ENCODE measurements around the gene TCERG1L.

TCERG1L gene

DNA sequence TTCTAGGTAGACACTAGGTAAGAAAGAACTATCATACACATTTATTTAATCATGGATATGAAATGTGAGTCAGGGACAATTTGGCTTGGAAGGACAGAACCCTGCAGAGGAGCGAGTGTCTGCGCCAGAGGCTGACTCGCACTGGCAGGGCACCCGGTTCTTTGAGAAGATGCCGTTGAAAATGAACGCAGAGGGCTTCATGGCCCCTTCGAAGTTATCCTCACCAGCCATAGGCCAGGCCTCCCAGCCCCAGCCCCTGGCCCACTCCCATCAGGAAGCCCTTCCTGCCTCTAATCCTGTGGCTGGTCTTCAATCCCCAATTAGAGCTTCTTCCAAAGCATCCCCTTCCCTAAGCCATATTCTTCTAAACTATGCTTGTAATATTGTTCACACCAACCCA, 239.8 kb downstream of the TCERG1L start:
- no peak for DNase-seq (ENCODE audit: low read depth in 2 of 2)

- DNase-seq (ENCODE audit: low read depth in 2 of 2) = no peak
Observed at GRCh38 chr10:131070856-131071255, 240.7 kb downstream of the TCERG1L start.

DNA sequence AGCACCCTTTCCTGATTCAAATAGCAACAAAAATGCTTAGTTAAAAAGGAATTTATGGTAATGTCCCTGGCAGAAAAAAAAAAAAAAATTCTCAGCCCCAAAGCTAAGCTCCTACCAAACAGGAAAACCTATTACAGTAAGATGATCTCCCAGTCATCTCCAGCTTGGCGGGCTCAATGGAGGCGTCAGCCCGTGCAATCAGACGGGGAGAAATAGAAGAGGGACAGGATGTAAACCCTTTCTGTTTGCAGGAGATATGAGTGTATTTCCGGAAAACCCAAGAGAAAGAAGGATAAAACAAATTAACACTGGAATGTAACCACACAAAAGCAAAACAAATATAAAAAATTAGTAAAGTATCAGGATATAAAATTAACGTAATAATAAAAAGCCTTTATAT, 242.8 kb downstream of the TCERG1L start:
- no peak for DNase-seq (ENCODE audit: low read depth in 2 of 2)

DNA sequence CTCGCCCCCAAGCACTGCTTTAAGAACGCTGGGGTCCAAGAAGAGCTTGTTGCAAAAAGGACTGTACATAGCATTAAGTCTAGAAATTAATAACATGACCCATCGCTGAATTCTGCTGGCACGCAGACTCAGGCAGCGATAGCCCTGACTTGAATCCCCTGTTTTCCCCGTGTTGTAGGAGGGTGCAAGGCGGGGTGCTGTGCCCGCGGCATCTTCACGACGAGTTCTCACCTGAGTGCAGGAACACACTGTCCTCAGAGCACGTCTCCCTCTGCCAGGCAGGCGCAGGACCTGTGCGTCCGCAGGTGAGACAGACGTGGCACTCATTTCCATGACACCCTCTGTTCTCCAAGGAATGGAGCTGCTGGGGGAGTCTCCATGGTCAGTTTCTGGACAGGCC, 243.2 kb downstream of the TCERG1L start:
- no peak for DNase-seq (ENCODE audit: low read depth in 2 of 2)

- no peak for DNase-seq (ENCODE audit: low read depth in 2 of 2)
Observed at GRCh38 chr10:131067690-131068089, 243.8 kb downstream of the TCERG1L start.

DNA sequence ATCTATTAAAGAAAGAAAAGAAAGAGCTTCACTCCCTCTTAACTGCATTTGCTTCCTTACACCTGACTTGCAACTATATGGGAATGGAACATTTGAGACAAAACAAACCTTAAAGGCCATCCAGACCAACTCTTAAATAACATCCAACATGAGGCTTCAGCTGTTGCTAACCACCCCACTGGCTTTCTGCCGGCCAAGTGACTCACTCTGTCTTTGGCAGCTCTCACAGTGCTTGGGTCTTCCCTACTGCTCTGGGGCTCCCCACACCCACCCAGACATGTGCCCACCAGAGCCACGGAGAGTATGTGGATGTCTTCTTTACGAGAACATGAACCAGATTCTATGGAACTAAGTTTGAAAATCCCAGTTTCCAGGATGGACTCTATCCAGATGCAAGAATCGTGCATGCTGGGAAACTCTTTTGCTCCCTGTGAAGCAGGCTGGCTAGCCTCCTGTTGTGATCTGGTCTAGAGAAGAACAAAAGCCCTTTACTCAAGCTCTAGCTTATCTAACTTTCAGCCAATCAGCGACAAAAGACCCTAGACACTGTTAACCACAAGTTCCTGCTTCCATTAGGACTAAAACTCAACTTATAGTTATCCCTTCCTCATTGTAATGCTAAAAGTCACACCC, 245.7 kb downstream of the TCERG1L start:
- no peak for DNase-seq (ENCODE audit: low read depth in 2 of 2)

GRCh38 chr10:131063311-131063710, 248.2 kb downstream of the TCERG1L start:
- DNase-seq (ENCODE audit: low read depth in 2 of 2) = no peak

DNA sequence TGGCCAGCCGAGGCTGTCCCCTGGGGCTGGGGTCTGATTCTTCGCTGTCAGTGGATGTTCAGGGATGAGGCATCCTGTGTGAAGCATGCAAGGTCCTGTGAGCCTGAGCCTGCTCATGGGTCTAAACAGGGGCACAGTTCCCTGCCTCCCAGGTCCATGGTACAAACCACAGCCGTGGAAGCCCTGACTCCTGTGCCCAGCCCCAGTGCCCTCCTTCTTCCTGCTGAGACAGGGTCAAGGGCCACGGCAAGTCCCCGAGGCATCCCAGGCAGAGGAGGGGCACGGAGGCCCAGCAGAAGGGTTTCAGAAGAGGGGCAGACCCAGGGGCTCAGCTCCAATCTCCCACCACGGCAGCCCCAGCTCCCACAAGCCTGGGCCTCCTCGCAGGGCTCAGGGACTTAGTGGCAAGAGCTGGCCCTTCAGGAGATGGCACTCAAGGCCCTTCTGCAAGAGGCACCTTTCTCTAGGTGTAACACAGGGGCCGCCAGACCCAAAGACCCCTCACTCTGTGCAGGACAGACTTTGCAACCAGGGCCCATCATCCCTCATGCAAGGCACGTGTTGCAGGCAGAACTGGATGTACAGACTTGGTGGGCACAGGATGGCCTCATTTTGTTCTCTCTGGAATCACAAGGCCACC, 248.8 kb downstream of the TCERG1L start:
- no peak for DNase-seq (ENCODE audit: low read depth in 2 of 2)

DNA sequence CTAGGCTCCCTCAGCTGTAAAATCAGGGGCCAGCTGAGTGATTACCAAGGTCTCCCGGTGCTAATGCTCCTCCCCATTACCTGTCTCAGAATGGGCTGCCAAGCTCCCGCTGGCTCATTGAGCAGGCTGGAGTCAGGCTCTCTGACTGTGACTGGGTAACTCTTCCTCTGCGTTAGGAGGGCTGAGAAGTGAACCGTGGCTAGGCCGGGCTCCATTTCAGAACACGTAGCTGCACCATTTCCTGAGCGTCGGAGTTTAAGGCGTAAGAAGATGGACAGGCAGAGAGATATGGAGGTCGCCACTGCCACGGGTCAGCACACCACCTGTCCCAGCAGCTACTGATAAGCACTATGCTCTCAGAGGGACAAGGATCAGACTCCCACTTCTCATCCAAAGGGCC, 250.3 kb downstream of the TCERG1L start:
- DNase-seq (ENCODE audit: low read depth in 2 of 2) = no peak

GRCh38 chr10:131059881-131060280, 251.6 kb downstream of the TCERG1L start:
- DNase-seq (ENCODE audit: low read depth in 2 of 2) = no peak

- DNase-seq (ENCODE audit: low read depth in 2 of 2) = no peak
Observed at GRCh38 chr10:131058799-131059198, 252.7 kb downstream of the TCERG1L start.

DNA sequence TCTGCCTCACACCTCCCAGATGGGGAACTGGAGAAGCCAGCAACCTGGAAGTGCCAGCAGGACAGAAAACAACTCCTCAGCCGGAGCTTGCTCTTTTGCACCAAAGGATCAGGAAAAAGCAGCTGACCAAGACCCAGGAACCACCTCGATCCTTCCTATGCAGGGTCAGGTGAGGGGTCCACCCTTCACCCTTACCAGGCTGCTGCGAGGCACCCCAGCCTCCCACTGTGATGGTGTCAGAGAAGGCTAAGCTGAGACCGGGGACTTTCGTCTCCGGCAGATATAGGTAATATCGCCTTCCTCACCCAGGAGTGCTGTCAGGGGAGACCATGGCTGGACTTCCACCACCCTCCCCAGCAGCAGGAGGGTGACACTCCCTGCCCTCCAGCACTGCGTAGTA, 254.7 kb downstream of the TCERG1L start:
- no peak for DNase-seq (ENCODE audit: low read depth in 2 of 2)

GRCh38 chr10:131056091-131056579, 255.4 kb downstream of the TCERG1L start:
- no peak for DNase-seq (ENCODE audit: low read depth in 2 of 2)

GRCh38 chr10:131055437-131055836, 256.1 kb downstream of the TCERG1L start:
- DNase-seq (ENCODE audit: low read depth in 2 of 2) = no peak

GRCh38 chr10:131053192-131053591, 258.3 kb downstream of the TCERG1L start:
- DNase-seq (ENCODE audit: low read depth in 2 of 2) = no peak

GRCh38 chr10:131050162-131050766, 261.3 kb downstream of the TCERG1L start:
- no peak for DNase-seq (ENCODE audit: low read depth in 2 of 2)

- no peak for DNase-seq (ENCODE audit: low read depth in 2 of 2)
Observed at GRCh38 chr10:131049016-131049415, 262.5 kb downstream of the TCERG1L start.

DNA sequence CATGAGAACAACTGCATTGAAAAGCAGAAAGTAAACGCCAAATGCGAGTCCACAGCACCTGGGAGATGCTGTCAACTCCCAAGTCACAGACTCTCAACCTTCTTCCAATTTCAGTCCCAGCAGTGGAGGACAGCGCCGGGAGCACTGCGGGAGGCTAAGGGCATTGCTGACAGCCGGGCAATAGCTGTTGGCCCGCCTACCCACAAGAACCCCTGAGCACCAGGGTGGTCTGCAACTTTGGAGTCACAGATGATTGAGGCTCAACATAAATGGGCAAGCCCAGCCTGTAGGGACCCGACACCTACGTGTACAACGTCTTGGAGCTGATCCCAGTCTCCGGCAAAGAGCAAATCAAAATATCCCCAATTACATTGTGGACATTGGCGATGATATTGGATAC, 262.9 kb downstream of the TCERG1L start:
- DNase-seq (ENCODE audit: low read depth in 2 of 2) = no peak

GRCh38 chr10:131047501-131047900, 264.0 kb downstream of the TCERG1L start:
- DNase-seq (ENCODE audit: low read depth in 2 of 2) = no peak

- no peak for DNase-seq (ENCODE audit: low read depth in 2 of 2)
Observed at GRCh38 chr10:131046194-131046593, 265.3 kb downstream of the TCERG1L start.

GRCh38 chr10:131044379-131045111, 267.0 kb downstream of the TCERG1L start:
- no peak for DNase-seq (ENCODE audit: low read depth in 2 of 2)

GRCh38 chr10:131043039-131043691, 268.4 kb downstream of the TCERG1L start:
- no peak for DNase-seq (ENCODE audit: low read depth in 2 of 2)
